NCI-H510A treated with DMSO at 0.1 percent for 48 hours (cell line): Measurements from ENCODE around the gene RBMS1.

Experiments
- DNase-seq: peaks from one replicate; lab custom pipeline; 2025; lab: John Stamatoyannopoulos, UW

RBMS1 gene

DNA sequence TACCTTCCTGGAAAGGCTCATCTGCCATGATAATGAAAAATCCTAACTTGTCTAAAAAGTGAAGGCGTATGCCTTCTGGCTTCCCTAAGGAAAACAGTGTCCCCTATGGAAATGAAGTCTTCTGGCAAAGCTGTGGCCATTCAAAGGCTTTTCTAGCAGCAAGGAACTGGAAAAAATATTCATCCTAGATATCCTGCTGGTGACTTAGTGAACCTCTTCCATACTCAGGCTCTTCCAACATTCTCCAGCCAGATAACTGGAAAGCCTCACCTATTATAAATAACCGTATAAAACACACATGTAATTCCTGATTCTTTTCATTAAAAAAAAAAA is 84.7 kb downstream of the RBMS1 start:
- DNase-seq, result no peak

DNA sequence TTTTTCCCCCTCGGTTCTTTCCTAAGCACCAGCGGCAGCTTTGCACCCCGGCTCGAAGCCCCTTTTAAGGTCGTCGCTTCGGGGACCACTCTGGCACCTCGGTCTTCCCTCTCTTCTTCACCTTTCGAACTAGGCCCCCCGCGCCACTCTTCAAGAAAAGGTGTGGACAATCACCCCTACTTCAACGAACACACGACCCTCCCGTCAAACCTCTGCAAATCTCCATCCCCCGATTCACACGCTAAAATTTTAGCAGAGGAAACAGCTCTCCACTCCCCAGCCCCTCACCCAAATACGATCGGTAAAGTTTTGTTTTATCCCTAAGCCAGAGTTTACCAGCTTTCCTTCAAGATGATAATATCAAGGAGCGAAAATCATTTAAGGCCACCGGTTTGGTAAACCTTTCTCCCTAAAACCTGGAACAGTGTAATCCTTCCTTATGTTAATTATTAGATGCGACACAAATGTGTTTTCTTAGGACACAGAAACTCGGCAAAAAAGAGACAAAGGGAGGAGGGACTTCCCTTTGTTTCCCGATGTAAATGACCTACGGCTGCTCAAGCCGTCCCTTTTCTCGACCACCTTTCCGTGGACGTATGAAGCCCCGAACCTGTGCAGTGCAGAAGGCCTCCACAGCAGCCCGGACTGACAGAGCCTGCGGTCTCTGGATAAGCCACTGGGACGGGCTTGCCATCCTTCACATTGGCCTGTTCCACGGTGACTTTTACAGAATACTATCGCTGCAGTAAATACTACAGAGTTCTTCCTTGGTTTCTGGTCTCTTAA is 85.2 kb downstream of the RBMS1 start:
- DNase-seq, result no peak

DNA sequence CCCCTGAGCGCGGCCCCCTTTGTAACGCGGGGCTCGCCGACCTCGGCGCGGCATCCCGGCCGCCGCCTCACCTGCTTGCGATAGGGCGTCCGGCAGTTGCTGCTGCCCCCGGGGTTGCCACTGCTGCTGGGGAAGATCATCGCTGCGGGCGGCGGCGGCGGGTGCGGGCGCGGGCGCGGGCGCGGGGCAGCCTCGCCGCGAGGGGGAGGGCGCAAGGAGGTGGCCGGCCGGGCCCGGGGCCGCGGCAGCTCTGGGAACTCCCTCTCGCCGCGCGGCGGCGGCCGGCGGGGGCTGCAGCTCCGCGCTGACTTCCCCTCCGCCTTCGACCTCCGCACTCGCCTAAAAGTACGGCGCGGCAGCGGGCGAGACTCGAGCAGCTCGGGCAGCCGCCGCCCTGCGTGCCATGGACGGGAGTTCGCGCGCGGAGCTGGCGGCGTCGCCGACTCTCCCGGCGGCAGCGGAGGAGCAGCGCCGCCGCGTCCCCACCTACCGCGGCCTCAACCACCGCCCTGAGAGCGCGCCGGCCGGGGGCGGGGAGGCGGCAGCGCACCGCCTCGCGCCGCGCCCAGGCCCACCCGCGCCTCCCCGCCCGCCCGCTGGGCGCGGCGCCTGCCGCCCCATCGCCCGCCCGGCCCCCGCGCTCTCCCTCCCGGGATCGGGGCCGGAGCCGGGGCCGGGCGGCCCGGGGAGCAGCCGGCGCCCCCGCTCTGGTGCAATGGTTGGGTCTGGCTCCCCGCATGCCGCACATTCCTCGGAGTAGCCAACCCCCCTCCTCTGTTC is 86.0 kb downstream of the RBMS1 start:
- peak; percentile 28 for DNase-seq

- peak; percentile 7 for DNase-seq
These were observed 86.8 kb downstream of the RBMS1 start for GRCh38 chr2:160406591-160407392.

GRCh38 chr2:160405077-160405867 is 88.3 kb downstream of the RBMS1 start:
- no peak for DNase-seq

DNA sequence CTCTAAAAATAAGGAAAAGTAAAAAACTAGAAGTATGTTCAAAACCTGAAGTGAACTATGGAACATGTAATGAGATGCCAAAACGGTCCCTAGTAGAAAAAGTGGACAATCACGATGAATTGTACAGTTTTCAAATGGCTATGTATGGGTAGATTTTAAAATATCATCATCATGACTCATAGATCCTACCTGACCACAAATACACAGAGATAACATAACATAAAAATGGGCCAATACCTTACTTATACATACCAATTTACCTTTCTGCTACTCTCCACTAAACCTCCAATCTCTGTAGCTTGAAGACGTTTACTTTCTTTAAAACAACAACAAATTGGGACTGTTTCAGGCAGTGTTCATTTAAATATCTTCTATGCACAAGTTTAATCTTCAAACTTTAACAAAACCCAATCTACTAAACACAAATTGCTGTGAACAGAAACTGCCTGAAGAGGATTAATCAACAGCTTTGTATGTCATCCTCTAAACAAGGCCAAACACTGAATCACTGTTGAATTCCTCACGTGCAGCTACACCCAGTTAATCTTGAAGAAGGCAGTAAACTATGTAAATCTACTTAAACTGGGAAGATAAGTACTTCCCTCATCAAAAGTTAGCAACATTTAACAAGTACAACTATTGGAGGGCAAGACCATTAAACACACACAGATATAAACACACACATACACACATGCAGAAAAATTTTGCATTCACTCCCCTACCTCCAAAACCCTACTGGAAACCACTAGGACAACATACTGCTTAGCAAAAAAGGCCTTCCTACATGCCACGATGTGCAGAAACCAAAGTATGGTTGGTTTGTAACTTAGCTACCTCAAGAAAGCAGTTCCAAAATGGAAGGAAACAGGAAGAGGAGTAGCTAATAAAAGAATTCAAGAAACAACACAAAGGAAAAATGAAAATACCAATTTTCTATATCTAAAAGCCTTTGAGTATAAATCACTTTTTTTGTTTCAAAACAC is 90.3 kb downstream of the RBMS1 start:
- DNase-seq, result no peak

DNA sequence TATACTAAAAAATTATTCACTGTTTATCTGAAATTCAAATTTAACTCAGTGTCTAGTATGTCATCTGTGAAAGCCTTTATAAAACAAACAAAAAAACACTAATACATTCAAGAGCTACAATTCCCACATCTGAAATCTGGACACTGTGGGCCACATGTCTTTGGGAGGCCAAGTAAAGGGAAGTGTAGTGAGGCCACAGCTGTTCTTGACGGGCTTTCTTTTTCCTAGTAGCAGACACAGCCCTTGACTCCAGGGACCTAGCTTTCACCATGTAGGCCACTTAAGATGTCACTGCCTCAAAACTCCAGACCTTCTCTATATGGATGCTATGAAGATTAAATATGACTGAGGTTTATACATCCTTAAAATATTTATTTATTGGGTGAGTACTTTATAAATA is 91.1 kb downstream of the RBMS1 start:
- DNase-seq, result no peak

GRCh38 chr2:160401895-160402294 is 91.7 kb downstream of the RBMS1 start:
- DNase-seq, result no peak

GRCh38 chr2:160399880-160400279 is 93.7 kb downstream of the RBMS1 start:
- no peak for DNase-seq

DNA sequence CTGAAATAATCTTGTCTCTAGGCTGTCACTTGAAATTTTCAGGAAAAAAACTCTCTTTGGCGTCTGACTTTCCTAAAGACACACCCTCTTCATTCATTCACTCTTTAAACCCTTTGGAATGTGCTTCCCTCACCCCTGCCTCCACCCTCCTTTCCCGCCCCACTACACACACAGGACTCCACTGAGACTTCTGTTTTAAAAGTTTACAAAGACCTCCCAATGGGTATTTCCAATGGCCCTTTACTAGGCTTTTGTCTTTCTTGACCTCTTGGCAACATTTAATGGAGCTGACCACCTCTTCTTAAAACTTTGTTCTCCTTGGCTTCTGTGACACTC is 96.1 kb downstream of the RBMS1 start:
- DNase-seq, result no peak

GRCh38 chr2:160394153-160394552 is 99.5 kb downstream of the RBMS1 start:
- no peak for DNase-seq

DNA sequence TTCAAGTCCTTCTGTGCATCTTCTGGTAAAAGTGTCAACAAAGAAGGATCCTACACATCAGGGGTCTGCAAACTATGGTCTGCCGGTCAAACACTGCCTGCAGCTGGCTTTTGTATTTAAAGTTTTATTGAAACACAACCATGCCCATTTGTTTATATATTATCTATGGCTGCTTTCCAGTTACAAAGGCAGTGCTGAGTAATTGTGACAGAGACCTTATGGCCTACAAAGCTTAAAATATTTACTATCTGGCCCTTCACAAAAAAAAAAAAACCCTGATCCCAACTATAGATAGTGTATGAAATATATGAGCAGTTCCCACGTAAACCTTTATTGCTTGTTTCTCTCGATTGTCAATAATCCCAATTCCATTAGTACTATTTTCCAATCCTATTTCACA is 101.4 kb downstream of the RBMS1 start:
- DNase-seq, result no peak

GRCh38 chr2:160390544-160391455 is 102.8 kb downstream of the RBMS1 start:
- no peak for DNase-seq

DNA sequence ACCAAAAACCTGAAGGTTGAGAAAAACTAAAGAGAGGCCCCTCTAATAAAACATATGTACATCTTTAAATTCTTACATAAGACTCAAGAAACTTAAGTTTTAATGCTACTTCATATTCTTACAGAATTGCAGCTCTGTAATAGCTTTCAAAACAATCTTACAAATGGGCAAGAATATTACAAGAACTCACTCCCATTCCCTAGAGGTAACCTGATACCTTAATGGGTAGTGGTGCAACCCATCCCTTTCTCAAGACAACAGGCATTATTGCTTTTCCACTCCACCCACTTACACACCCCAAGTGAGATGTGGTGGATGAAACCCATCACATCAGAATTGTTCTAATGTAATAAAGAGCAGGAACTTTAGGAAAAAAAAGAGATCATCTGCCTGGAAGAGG is 103.7 kb downstream of the RBMS1 start:
- DNase-seq, result no peak

DNA sequence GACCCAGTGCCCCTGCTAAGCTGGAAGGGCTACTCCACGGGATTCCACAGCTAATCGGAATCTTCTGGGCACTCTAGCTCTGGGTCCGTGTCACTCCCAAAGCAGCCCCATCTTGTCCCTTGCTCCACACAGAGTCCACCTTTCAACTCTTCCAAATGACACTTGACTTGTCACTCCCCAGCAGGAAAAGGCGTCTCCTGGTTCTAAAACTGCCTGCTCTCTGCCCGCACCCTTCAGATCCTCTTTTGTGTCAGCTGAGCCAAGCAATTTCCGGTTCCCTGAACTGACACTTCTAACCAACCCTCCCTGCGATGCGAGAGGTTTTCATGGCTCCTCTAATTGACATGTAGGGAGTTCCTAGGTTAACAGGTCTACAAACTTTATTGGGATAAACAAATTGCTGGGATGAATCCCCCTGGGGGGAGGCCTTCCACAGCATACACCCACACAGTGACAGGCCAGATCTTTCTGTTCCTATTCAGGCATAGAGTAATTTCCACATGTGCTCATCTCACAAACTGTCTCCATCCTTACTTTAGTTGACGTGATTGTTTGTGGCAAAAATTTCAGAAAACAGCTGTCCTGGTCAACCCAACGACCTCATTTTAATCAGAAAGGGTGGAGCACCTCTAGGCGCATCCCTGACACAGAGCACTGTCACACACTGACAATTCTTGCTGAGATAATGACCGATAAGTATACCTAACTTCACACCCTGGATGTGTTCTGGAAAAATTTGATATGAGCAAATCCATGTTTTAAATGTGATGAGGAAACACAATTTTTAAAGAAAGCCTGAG is 104.9 kb downstream of the RBMS1 start:
- DNase-seq, result no peak

- no peak for DNase-seq
These were observed 105.9 kb downstream of the RBMS1 start for GRCh38 chr2:160387558-160388262.

DNA sequence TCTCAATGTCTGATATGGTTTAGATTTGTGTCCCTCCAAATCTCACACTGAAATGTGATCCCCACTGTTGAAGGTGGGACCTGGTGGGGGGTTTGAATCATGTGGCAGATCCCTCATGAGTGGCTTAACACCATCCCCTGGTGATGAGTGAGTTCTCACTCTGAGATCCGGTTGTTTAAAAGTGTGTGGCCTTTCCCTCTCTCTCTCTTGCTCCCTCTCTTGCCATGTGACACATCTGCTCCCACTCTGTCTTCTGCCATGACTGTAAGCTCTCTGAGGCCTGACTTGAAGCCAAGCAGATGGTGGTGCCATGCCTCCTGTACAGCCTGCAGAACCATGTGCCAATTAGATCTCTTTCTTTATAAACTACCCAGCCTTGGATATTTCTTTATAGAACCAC is 108.8 kb downstream of the RBMS1 start:
- no peak for DNase-seq

DNA sequence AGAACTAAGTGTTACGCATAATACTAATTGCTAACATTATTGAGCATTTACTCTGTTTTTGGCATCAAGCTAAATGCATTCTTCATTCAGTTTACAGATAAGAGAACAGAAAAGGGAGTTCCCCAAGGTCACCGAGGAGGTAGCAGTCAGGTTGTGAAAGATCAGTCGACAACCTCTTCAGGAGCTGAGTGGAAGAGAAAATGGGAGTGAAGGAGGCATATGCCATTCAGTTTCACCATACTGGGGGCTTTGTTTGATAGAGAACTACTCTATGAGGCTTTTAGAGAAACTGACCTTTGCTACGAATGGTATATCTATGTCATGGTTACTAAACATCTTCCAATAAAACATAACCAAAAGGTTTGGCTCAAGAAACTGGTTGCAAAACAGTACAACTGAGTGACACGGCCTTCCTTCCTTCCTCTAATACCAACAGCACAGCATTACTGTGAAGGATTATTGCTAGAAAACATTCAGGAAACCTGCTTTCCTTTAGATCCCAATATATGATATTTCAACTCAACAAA is 112.1 kb downstream of the RBMS1 start:
- DNase-seq, result no peak
